Psoas muscle (tissue), 8 donors: ENCODE results near the gene POFUT2. TPM values are rescaled to one million over a fixed set of nuclear protein-coding genes. Genes with fewer than 3 reads are reported as not detected.

Source experiments
- ATAC-seq, 4 donors: fragments of 200-7000 bp; cut with Tn5 transposase; one replicate each; pipeline ENCODE4 v1.9.1; 2020; ENCODE audit warnings: moderate library complexity in 3 of 4, mild to moderate bottlenecking in 2 of 4
- DNase-seq, 2 donors: peaks; one replicate each; pipeline ENCODE4 v3.0.0-alpha.2; 2020
- H3K27ac ChIP-seq: fragments of 200-600 bp; one replicate; pipeline ENCODE4 v1.8.0; 2022
- H3K27me3 ChIP-seq, 3 donors: fragments of 200-600 bp in 1 of 3; one replicate each; pipeline versions ENCODE4 v1.6.1 to v1.8.0; 2013 to 2022; ENCODE audit warnings: low read length in 2 of 3, mild to moderate bottlenecking in 2 of 3, moderate library complexity in 1 of 3; ENCODE audit not compliant: insufficient read depth in 3 of 3
- H3K36me3 ChIP-seq, 2 donors: fragments of 200-600 bp in 1 of 2; one replicate each; pipeline versions ENCODE4 v1.6.1 to v1.8.0; 2013 to 2022; ENCODE audit warnings: low read depth in 1 of 2, mild to moderate bottlenecking in 1 of 2, moderate library complexity in 1 of 2; ENCODE audit not compliant: insufficient read depth in 1 of 2
- H3K4me1 ChIP-seq: fragments of 200-600 bp; one replicate; pipeline ENCODE4 v1.8.0; 2022
- H3K4me3 ChIP-seq: fragments of 200-600 bp; one replicate; pipeline ENCODE4 v1.8.0; 2022; ENCODE audit warnings: mild to moderate bottlenecking
- H3K9me3 ChIP-seq: fragments of 200-600 bp; one replicate; pipeline ENCODE4 v1.8.0; 2022
- WGBS, 3 donors: extraction: QIAGEN DNeasy Blood & Tissue Kit; methylation state at CpG; one replicate each; pipeline versions ENCODE4 v1.1.6 to v1.1.7; 2013; 5-methylcytosine and 5-hydroxymethylcytosine counted together
- intact Hi-C, 2 donors: fragments of 100-400 bp; cut with DNase I; formaldehyde crosslinking; loops; one replicate each; pipeline versions ENCODE4 v1.11.0 to v1.14.2; 2022
- polyA plus RNA-seq, 3 donors: library from polyadenylated mRNA; stranded (reverse); fragments of 200-250 nt; gene quantifications; one replicate each; pipeline ENCODE4 v1.2.3, GENCODE V29; 2013
- total RNA-seq, 4 donors: library from RNA; stranded (reverse); fragmentation: NEBNext Ultra II Directional in 2 of 4; extraction: Animal tissue kit (Norgen Biotek cat#: 25700) in 2 of 4; gene quantifications; one replicate each; pipeline versions ENCODE4 v1.2.1 to v1.2.4, GENCODE V29; 2021 to 2023
- TF ChIP-seq, protein P1 (sequence below): fragments of 200-600 bp; IDR thresholded peaks from one replicate; pipeline ENCODE4 v1.8.0; 2022; ENCODE audit warnings: antibody characterized with exemption
- donor health status: healthy with polysubstance abuse.
- donor health status: DM: no; HTN: no; CAD: no; lungs with moderate emphysema.
- donor health status: Bipolar disorder and iron deficiency.
- donor health status: healthy.
- donor health status: DM: yes; HTN: yes; CAD: no.
- donor health status: DM: no; HTN: no; CAD: no.
- donor health status: DM: no; HTN: no; CAD: no.
- donor health status: DM: yes; HTN: yes; CAD: no.

The POFUT2 gene
- total and polyA plus RNA-seq, 7 donors = 5.6 to 13.9 (median 10.8) TPM

DNA sequence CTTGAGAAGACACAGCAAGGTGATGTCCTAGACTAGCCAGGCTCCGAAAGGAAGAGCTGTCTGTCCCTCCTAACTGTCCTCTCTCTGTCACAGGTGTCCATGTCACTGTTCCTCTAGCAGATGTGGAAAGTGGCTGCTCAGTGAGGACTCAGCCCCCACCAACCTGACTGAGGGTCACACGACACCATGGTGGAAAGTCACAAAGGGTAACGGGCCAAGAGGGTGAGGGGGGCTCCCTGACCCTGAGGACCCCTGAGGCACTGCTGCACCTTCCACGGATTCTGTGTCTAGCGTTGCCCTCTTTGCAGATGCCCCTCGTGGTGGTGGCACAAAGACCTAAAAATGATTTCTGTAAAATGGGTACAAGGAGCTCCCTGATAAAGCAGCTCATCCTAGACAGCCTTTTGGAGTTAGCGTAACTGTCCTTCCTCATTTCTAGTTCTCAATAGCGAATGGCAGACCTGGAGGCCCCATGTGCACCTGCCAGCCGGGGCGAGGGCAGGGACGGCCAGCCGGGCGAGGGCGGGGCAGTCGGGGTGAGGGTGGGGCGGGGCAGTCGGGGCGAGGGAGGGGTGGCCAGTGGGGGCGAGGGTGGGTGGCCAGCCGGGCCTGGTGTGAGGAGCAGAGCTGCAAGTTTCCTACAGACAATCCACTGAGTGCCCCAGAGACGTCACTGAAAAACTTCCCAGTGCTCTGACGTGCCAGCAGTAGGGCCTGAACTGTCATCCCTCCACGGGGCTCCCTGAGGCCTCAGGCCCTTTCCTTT lies 23.4 kb downstream of the POFUT2 start:
- Histone ChIP-seq H3K9me3 (no peaks in the 10 kb centered on the region), H3K36me3 (peaks cover 0 to 58% of the 10 kb centered on the region in 2 donors), H3K4me3 (no peak overlapping the region), H3K4me1 (no peaks in the 10 kb centered on the region), H3K27me3 (no peaks in the 10 kb centered on the region), H3K27ac (no peak overlapping the region)
- intact Hi-C loops = no loop called here
- ATAC-seq = no peak
- DNase-seq = no peak
- WGBS, 3 donors = 89 to 92% (median 89%) methylated on average over 23 of the region's 23 CpGs
- TF ChIP-seq, protein P1, sequence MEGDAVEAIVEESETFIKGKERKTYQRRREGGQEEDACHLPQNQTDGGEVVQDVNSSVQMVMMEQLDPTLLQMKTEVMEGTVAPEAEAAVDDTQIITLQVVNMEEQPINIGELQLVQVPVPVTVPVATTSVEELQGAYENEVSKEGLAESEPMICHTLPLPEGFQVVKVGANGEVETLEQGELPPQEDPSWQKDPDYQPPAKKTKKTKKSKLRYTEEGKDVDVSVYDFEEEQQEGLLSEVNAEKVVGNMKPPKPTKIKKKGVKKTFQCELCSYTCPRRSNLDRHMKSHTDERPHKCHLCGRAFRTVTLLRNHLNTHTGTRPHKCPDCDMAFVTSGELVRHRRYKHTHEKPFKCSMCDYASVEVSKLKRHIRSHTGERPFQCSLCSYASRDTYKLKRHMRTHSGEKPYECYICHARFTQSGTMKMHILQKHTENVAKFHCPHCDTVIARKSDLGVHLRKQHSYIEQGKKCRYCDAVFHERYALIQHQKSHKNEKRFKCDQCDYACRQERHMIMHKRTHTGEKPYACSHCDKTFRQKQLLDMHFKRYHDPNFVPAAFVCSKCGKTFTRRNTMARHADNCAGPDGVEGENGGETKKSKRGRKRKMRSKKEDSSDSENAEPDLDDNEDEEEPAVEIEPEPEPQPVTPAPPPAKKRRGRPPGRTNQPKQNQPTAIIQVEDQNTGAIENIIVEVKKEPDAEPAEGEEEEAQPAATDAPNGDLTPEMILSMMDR = no peak

GRCh38 chr21:45263534-45263933 lies 24.2 kb downstream of the POFUT2 start:
- no peaks in the 10 kb centered on the region for H3K27me3 ChIP-seq
- no peaks in the 10 kb centered on the region for H3K4me1 ChIP-seq
- H3K4me3 ChIP-seq = no peak overlapping the region
- WGBS, 3 donors = 87 to 94% (median 94%) methylated on average over 6 of the region's 6 CpGs
- no peaks in the 10 kb centered on the region for H3K9me3 ChIP-seq
- DNase-seq = no peak
- intact Hi-C loops = no loop called here
- no peak for ATAC-seq
- no peak overlapping the region for H3K27ac ChIP-seq
- TF ChIP-seq, protein P1 = no peak
- peaks cover 0 to 58% of the 10 kb centered on the region in 2 donors for H3K36me3 ChIP-seq

DNA sequence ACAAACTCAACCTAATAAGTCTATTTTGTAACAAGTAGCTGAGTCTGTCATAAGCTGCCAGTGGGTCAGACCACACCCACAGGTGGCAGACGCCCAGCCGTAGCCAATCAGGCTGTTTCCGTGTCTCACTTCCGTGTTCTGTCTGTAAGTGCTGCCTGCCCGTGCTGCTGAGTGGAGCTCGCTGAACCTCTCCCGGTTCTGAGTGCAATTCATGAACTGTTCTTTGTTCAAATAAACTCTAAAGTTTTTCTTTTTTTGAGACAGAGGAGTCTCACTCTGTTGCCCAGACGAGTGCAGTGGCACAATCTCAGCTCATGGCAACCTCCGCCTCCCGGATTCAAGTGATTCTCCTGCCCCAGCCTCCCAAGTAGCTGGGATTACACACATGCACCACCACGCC lies 25.1 kb downstream of the POFUT2 start:
- ATAC-seq (no peak), DNase-seq (no peak)
- H3K27ac ChIP-seq = no peak overlapping the region
- no peaks in the 10 kb centered on the region for H3K9me3 ChIP-seq
- 79 to 91% (median 89%) methylated on average over 11 of the region's 11 CpGs for WGBS, 3 donors
- no peaks in the 10 kb centered on the region for H3K4me1 ChIP-seq
- H3K36me3 ChIP-seq = peaks cover 0 to 56% of the 10 kb centered on the region in 2 donors
- peaks cover 0 to 3% (median 0%) of the 10 kb centered on the region in 3 donors for H3K27me3 ChIP-seq
- no peak overlapping the region for H3K4me3 ChIP-seq
- TF ChIP-seq, protein P1 = no peak
- intact Hi-C loops = no loop called here

- H3K27ac ChIP-seq = no peak overlapping the region
- no peak overlapping the region for H3K4me3 ChIP-seq
- H3K27me3 ChIP-seq = peaks cover 0 to 7% (median 0%) of the 10 kb centered on the region in 3 donors
- H3K9me3 ChIP-seq = no peaks in the 10 kb centered on the region
- ATAC-seq (no peak), DNase-seq (peak in 1 of 2 donors; percentile 29)
- intact Hi-C loops = no loop called here
- no peaks in the 10 kb centered on the region for H3K4me1 ChIP-seq
- H3K36me3 ChIP-seq = peaks cover 0 to 51% of the 10 kb centered on the region in 2 donors
- 89 to 90% (median 90%) methylated on average over 7 of the region's 7 CpGs for WGBS, 3 donors
- TF ChIP-seq, protein P1 = no peak
These were observed 25.6 kb downstream of the POFUT2 start for GRCh38 chr21:45262041-45262581.
